GM10248 (cell line): ENCODE measurements around the gene TMEM259.

Experiments used
- CTCF ChIA-PET: fragments of 300-600 bp; sonication (Branson Sonifier 250); formaldehyde crosslinking; extraction: SDS; loops from one replicate; lab custom pipeline; 2021; ENCODE audit warnings: antibody characterized with exemption; lab: Yijun Ruan, JAX
- POLR2A ChIA-PET: fragments of 350-650 bp; sonication (Branson Sonifier 250); formaldehyde crosslinking; extraction: SDS; loops from one replicate; lab custom pipeline; 2020; ENCODE audit warnings: antibody characterized with exemption; lab: Yijun Ruan, JAX
- DNase-seq: peaks from one replicate; pipeline ENCODE4 v3.0.0; 2012; ENCODE audit errors: extremely low spot score
- TF ChIP-seq, protein P1 (sequence below): IDR thresholded peaks from 2 replicates; pipeline ENCODE4 v1.5.1; 2012; ENCODE audit warnings: mild to moderate bottlenecking, low read depth; ENCODE audit errors: extremely low read depth, missing control alignments, control extremely low read depth

Gene TMEM259

DNA sequence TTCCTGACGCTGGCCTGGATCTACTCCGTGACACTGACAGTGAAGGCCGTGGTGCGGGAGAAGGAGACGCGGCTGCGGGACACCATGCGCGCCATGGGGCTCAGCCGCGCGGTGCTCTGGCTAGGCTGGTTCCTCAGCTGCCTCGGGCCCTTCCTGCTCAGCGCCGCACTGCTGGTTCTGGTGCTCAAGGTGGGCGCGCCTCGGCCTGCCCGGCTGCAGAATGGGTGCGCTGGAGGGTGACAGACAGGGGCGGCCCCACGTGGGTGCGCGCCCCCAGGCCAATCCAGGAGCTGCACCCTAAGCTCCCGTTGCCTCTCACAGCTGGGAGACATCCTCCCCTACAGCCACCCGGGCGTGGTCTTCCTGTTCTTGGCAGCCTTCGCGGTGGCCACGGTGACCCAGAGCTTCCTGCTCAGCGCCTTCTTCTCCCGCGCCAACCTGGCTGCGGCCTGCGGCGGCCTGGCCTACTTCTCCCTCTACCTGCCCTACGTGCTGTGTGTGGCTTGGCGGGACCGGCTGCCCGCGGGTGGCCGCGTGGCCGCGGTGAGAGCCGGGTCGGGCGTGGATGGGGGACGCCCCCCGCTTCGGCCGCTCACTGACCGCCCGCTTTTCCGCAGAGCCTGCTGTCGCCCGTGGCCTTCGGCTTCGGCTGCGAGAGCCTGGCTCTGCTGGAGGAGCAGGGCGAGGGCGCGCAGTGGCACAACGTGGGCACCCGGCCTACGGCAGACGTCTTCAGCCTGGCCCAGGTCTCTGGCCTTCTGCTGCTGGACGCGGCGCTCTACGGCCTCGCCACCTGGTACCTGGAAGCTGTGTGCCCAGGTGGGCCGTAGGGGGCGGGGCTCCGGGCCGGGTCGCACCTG lies 26.1 kb upstream of the TMEM259 start:
- ChIA-PET CTCF (interaction anchor here (1.9 kb wide), 1 partner anchor 18 kb away, joined by 10 read pairs; no protein-coding TSS in a partner anchor), POLR2A (interaction anchor here (0.9 kb wide), 1 partner anchor 21 kb away, joined by 3 read pairs; the partner anchor contains the start of gene CNN2)
- DNase-seq, result no peak
- TF ChIP-seq, protein P1, sequence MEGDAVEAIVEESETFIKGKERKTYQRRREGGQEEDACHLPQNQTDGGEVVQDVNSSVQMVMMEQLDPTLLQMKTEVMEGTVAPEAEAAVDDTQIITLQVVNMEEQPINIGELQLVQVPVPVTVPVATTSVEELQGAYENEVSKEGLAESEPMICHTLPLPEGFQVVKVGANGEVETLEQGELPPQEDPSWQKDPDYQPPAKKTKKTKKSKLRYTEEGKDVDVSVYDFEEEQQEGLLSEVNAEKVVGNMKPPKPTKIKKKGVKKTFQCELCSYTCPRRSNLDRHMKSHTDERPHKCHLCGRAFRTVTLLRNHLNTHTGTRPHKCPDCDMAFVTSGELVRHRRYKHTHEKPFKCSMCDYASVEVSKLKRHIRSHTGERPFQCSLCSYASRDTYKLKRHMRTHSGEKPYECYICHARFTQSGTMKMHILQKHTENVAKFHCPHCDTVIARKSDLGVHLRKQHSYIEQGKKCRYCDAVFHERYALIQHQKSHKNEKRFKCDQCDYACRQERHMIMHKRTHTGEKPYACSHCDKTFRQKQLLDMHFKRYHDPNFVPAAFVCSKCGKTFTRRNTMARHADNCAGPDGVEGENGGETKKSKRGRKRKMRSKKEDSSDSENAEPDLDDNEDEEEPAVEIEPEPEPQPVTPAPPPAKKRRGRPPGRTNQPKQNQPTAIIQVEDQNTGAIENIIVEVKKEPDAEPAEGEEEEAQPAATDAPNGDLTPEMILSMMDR, result no peak

DNA sequence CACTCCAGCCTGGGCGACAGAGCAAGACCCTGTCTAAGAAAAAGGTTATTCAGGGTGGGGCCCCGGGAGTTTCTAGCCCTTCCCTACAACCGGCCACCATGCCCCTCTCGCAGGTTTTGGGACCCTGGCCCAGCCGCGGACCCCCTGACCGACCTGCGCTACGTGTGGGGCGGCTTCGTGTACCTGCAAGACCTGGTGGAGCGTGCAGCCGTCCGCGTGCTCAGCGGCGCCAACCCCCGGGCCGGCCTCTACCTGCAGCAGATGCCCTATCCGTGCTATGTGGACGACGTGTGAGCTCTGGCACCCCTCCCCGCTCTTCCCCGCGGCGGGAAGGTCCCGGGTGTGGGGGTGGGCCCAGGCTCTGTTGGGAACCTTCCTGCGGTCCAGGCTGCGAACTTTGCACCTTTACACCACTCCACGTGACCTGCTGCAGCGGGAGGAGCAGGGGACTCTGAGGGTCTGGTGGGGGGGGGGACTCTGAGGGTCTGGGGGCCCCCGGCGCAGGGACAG lies 25.2 kb upstream of the TMEM259 start:
- ChIA-PET POLR2A (no interaction called here), CTCF (no interaction called here)
- TF ChIP-seq, protein P1, result no peak
- DNase-seq, result no peak

DNA sequence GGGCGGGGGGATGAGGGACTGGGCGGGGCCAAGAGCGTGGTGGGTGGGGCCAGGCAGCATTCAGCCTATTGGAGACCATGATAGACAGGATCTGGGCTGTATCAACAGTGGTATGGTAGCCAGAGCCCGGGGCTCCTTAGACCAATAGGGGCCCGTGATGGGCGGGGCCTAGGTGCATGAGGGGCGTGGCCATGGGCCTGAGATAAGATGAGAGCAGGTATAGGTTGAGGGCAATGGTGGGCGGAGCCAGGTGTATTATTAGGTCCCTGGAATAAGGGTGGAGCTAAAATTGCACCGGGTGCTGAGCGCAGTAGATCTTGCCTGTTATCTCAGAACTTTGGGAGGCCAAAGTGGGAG lies 24.3 kb upstream of the TMEM259 start:
- TF ChIP-seq, protein P1, result no peak
- no peak for DNase-seq
- POLR2A ChIA-PET, result no interaction called here
- CTCF ChIA-PET, result no interaction called here

DNA sequence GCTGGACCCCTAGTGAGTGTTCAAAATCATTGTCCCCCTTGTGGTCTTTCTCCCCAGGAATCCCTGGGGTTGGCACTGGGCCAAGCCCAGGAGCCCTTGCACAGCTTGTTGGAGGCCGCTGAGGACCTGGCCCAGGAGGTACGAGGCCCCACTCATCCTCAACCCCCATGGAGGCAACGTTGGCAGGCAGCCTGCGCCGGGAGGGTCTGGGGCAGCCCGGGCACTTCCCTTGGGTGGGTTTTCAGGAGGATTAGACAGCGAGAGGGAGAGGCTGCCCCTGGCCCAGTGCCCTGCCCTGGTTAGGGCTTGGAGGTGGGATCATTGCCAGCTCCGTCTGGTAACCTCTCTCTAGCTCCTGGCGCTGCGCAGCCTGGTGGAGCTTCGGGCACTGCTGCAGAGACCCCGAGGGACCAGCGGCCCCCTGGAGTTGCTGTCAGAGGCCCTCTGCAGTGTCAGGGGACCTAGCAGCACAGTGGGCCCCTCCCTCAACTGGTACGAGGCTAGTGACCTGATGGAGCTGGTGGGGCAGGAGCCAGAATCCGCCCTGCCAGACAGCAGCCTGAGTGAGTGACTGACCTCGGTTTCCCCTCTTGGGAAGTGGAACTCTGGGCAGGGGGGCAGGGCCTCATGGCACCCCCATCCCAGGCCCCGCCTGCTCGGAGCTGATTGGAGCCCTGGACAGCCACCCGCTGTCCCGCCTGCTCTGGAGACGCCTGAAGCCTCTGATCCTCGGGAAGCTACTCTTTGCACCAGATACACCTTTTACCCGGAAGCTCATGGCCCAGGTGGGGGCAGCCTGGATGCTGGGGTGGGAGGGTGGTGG lies 22.0 kb upstream of the TMEM259 start:
- CTCF ChIA-PET, result interaction anchor here (0.6 to 1.2 kb wide), 4 partner anchors 14 to 152 kb away, joined by 3 to 4 read pairs (median 3); no protein-coding TSS in a partner anchor
- no peak for DNase-seq
- TF ChIP-seq, protein P1, result no peak
- POLR2A ChIA-PET, result no interaction called here

DNA sequence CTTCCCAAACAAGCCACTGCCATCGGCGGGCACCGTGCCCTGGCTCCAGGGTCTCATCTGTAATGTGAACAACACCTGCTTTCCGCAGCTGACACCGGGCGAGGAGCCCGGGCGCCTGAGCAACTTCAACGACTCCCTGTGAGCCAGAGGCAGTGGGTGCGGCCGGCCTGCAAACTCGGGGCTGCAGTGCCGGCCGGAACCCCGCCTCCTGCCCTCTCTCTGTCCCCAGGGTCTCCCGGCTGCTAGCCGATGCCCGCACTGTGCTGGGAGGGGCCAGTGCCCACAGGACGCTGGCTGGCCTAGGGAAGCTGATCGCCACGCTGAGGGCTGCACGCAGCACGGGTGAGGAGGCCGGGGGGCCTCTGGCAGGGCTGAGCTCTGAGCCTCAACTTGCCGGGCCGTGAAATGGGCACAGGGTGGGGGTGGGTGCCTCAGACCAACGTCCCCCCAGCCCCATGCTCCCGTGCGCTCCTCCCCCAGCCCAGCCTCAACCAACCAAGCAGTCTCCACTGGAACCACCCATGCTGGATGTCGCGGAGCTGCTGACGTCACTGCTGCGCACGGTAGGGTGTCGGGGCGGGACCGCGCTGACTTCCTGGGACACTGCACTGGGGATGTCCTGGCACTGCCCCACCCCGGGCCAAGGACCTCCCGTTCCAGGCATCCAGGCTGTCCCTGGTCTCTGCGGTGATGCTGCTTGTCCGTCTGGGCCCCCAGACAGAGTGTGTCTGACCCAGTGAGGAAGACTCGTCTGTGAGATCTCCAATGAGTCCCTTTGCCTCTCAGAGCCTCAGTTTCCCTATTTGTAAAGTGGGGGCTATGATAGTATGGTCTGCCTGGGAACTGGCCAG lies 21.1 kb upstream of the TMEM259 start:
- CTCF ChIA-PET, result interaction anchor here (1.2 kb wide), 2 partner anchors 13 to 26 kb away, joined by 3 read pairs; no protein-coding TSS in a partner anchor
- POLR2A ChIA-PET, result interaction anchor here (1.0 kb wide), 1 partner anchor 62 kb away, joined by 3 read pairs; no protein-coding TSS in a partner anchor
- TF ChIP-seq, protein P1, result no peak
- no peak for DNase-seq
